Measurements from ENCODE around the gene WWOX.

- no peak for TF ChIP-seq POLR2AphosphoS5 (IDR thresholded peaks at IDR 0.05)
- TF ChIP-seq CTCF (IDR thresholded peaks at IDR 0.05), result no peak
Observed at GRCh38 chr16:78998879-78999278, 899.4 kb downstream of the WWOX start.
